Measurements from ENCODE around the gene CUBN.
A peak's percentile ranks its signal among the peaks of the same experiment; 100 is the strongest.

CUBN gene

GRCh38 chr10:17076626-17077345, 52.8 kb downstream of the CUBN start:
- Histone ChIP-seq H3K27ac (peak overlapping the region; percentile 55 to 88), H3K4me3 (no peak overlapping the region)
- TF ChIP-seq, protein P1, sequence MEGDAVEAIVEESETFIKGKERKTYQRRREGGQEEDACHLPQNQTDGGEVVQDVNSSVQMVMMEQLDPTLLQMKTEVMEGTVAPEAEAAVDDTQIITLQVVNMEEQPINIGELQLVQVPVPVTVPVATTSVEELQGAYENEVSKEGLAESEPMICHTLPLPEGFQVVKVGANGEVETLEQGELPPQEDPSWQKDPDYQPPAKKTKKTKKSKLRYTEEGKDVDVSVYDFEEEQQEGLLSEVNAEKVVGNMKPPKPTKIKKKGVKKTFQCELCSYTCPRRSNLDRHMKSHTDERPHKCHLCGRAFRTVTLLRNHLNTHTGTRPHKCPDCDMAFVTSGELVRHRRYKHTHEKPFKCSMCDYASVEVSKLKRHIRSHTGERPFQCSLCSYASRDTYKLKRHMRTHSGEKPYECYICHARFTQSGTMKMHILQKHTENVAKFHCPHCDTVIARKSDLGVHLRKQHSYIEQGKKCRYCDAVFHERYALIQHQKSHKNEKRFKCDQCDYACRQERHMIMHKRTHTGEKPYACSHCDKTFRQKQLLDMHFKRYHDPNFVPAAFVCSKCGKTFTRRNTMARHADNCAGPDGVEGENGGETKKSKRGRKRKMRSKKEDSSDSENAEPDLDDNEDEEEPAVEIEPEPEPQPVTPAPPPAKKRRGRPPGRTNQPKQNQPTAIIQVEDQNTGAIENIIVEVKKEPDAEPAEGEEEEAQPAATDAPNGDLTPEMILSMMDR (IDR thresholded peaks at IDR 0.05) = no peak
- DNase-seq (ENCODE audit: low spot score) = no peak

DNA sequence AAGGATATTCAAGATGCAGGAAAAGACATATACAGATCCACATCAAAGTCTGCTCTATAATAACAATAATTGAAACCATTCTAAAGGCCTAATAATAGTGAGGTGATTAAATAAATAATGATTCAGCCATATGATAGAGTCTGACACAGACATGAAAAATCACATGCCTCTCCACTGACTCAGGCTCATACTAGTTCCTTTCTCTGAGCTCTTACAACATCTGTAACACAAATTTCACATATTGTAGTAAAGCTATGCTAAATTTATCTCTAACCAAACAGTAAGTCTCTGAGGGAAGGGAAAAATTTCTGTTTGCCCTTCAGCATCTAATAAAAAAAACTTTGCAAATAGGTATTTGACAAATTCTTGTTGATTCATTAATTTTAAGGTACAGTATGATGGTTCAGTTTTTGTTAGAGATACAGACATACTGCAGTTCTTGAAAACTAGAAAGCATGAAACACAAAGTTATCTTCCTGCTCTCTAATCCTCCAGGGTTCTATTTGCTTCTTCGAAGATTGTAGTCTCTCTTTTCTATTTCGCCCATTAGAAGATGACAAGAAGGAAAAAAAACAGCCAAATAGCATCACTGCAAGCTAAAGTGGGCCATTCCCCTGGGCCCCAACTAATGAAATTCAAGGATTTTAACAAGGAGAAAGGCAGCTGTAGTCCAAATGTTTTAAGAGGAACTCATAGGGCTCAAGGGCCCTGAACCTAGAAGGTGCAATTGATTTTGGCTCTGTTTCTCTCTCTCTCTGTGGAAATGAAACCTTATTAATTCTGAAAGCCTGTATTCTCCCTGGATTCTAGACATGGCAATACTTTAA, 53.9 kb downstream of the CUBN start:
- TF ChIP-seq, protein P1 (IDR thresholded peaks at IDR 0.05) = no peak
- H3K27ac ChIP-seq = peak overlapping the region; percentile 55 to 88
- no peak overlapping the region for H3K4me3 ChIP-seq
- no peak for DNase-seq (ENCODE audit: low spot score)

GRCh38 chr10:17074541-17074847, 55.1 kb downstream of the CUBN start:
- H3K27ac ChIP-seq = peak overlapping the region in 1 of 2 donors; percentile 55
- H3K4me3 ChIP-seq = no peak overlapping the region
- TF ChIP-seq, protein P1 (IDR thresholded peaks at IDR 0.05) = no peak
- no peak for DNase-seq (ENCODE audit: low spot score)

DNA sequence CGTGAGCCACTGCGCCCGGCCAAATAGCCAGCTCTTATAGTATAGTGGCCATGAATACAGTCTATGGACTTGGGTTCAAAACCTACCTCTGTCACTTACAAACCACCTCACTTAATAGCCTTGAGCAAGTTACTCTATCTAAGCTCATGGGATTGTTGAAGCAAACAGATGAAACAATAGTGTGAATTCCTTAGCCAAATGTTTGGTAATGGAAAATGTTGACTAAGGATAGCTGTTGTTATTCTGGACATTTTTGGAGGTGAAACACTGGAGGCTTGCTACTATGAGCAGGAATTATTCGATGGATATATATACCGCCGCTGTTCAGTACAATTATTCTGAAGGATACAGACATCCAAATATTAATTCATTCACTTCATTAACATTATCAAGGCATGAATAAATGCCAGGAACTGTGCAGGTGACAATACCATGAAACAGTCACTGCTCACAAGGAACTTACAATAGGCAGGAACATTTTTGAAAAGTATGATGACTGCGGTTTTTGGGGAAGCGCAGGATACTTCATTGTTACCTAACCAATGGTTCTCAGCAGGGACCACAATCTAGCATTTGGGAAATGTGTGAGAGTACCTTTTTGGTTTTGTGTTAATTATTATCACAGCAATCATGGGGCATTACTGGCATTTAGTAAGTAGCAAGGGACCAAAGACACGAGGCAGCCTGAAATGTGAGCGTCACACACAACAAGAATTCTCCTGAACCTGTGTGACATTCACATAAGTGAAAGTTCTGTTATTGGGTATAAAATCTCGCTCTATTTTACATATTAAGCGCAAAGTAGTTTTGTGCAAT, 55.7 kb downstream of the CUBN start:
- TF ChIP-seq, protein P1 (IDR thresholded peaks at IDR 0.05) = no peak
- no peak for DNase-seq (ENCODE audit: low spot score)
- no peak overlapping the region for H3K27ac ChIP-seq

GRCh38 chr10:17068953-17069352, 60.7 kb downstream of the CUBN start:
- TF ChIP-seq, protein P1 (IDR thresholded peaks at IDR 0.05) = no peak
- H3K27ac ChIP-seq = no peak overlapping the region

More for the DNA sequence above, 55.7 kb downstream of the CUBN start:
- no peak overlapping the region for H3K4me3 ChIP-seq

DNA sequence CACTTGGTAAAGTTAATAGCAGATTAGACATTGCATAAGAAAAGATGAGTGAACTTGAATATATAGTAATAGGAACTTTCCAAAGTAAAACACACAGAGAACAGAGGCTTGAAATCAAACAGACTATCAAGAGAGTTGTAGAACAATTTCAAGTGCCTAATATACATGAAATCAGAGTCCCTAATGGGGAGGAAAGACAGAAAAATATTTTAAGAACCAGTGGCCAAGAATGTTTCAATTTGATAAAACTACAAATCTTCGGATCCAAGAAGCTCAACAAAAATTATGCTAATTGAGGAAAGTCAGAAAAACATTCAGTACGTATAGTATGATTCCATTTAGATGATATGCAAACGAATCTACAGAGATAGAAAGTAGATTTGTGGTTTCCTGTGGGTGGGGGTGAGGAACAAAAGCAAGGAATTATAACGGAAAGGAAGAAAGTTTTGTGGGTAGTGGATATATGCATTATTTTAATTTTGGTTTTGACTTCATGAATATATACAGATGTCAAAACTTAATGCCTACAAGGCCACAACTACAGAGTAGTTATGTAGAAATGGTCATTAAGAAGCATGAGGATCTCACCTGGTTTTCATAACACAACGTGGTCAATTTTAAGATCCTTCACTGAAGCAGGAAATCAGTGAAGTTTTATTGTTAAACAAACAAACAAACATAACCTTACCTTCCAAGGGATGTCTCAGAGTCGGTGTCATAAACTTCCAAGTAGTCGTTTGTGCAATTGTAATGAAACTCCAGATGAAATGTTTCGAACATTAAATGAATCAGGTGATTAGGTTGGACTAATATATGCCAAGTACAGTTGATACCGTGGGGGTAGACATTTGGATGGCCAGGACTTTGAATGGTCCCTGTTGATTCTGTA, 62.0 kb downstream of the CUBN start:
- H3K4me3 ChIP-seq = no peak overlapping the region
- no peak for DNase-seq (ENCODE audit: low spot score)
- H3K27ac ChIP-seq = no peak overlapping the region
- TF ChIP-seq, protein P1 (IDR thresholded peaks at IDR 0.05) = no peak

More at GRCh38 chr10:17068953-17069352, 60.7 kb downstream of the CUBN start:
- no peak overlapping the region for H3K4me3 ChIP-seq
- DNase-seq (ENCODE audit: low spot score) = no peak

All from coronary artery (tissue), 2 donors.